OCI-LY7 (cell line): ENCODE results near the gene SNAPC4. TPM values are rescaled to one million over a fixed set of nuclear protein-coding genes. Genes with fewer than 3 reads are reported as not detected.

Experiments used
- BruUV-seq: library from RNA; stranded (reverse); fragments of 400-500 nt; replicated peaks from 2 replicates; lab custom pipeline; 2021; lab: Mats Ljungman, UMichigan
- CTCF ChIA-PET: fragments of 300-600 bp; sonication (Branson Sonifier 250); formaldehyde crosslinking; loops from one replicate; lab custom pipeline; 2022; ENCODE audit warnings: antibody characterized with exemption; ENCODE audit not compliant: unreplicated experiment; lab: Charles Lee
- POLR2A ChIA-PET: fragments of 300-600 bp; sonication (Branson Sonifier 250); formaldehyde crosslinking; loops from one replicate; lab custom pipeline; 2022; ENCODE audit warnings: antibody characterized with exemption; lab: Charles Lee
- DNase-seq: peaks from one replicate; pipeline ENCODE4 v3.0.0-alpha.2; 2015; ENCODE audit warnings: low spot score
- H2AFZ ChIP-seq: fragments of 200-600 bp; sonication (generic), shearing (Covaris generic); 2 replicates; pipeline ENCODE4 v1.6.1; 2014; ENCODE audit warnings: mild to moderate bottlenecking, antibody characterized with exemption, low read length, moderate library complexity
- H3K27ac ChIP-seq: fragments of 200-600 bp; sonication (generic); 2 replicates; pipeline ENCODE4 v1.5.1; 2014; ENCODE audit warnings: mixed run types, low read depth, mild to moderate bottlenecking, moderate library complexity, low read length, inconsistent platforms; ENCODE audit not compliant: poor library complexity, severe bottlenecking
- H3K36me3 ChIP-seq: fragments of 200-600 bp; sonication (generic); 2 replicates; pipeline ENCODE4 v1.6.1; 2014; ENCODE audit warnings: mild to moderate bottlenecking, antibody characterized with exemption, low read length, moderate library complexity, mixed read lengths; ENCODE audit not compliant: insufficient read depth
- H3K4me1 ChIP-seq: fragments of 200-600 bp; sonication (generic); 2 replicates; pipeline ENCODE4 v1.5.1; 2014; ENCODE audit warnings: mild to moderate bottlenecking, low read length; ENCODE audit not compliant: insufficient read depth, poor library complexity, severe bottlenecking
- H3K4me2 ChIP-seq: fragments of 200-600 bp; sonication (generic); 2 replicates; pipeline ENCODE4 v1.6.1; 2014; ENCODE audit warnings: mild to moderate bottlenecking, low read length
- H3K4me3 ChIP-seq: fragments of 200-600 bp; sonication (generic); 2 replicates; pipeline ENCODE4 v1.5.1; 2014; ENCODE audit warnings: mild to moderate bottlenecking, low read depth, low read length; ENCODE audit not compliant: poor library complexity, severe bottlenecking
- H3K79me2 ChIP-seq: fragments of 200-600 bp; sonication (generic); 2 replicates; pipeline ENCODE4 v1.6.1; 2016; ENCODE audit warnings: low read depth, mild to moderate bottlenecking, low read length, moderate library complexity, mixed read lengths; ENCODE audit not compliant: insufficient read depth
- H3K9me2 ChIP-seq: fragments of 200-600 bp; sonication (generic); 2 replicates; pipeline ENCODE4 v1.6.1; 2016; ENCODE audit warnings: mild to moderate bottlenecking, low read length, mixed read lengths; ENCODE audit not compliant: insufficient read depth
- H3K9me3 ChIP-seq: fragments of 200-600 bp; sonication (generic); 2 replicates; pipeline ENCODE4 v1.6.1; 2014; ENCODE audit warnings: mild to moderate bottlenecking, mixed run types, low read length, mixed read lengths
- H4K20me1 ChIP-seq: fragments of 200-600 bp; sonication (generic); 2 replicates; pipeline ENCODE4 v1.6.1; 2014; ENCODE audit warnings: mild to moderate bottlenecking, antibody characterized with exemption, low read length, moderate library complexity, mixed read lengths; ENCODE audit not compliant: insufficient read depth
- CTCF ChIP-seq: fragments of 200-600 bp; sonication (generic); conservative IDR thresholded peaks from 2 replicates; pipeline ENCODE4 v1.5.1; 2014; ENCODE audit warnings: mild to moderate bottlenecking, antibody characterized with exemption, low read length, moderate library complexity, mixed read lengths
- EZH2phosphoT487 ChIP-seq: fragments of 200-600 bp; sonication (generic); IDR thresholded peaks from 2 replicates; pipeline ENCODE4 v1.6.1; 2018; ENCODE audit warnings: low read depth, borderline replicate concordance, mild to moderate bottlenecking, mixed run types, antibody characterized with exemption, low read length, moderate library complexity, mixed read lengths
- intact Hi-C: fragments of 100-400 bp; cut with micrococcal nuclease; formaldehyde crosslinking; loops from one replicate; pipeline ENCODE4 v1.10.0; 2022; ENCODE audit not compliant: unreplicated experiment
- total RNA-seq, 2 experiments: library from RNA; depleted of rRNA in 1 of 2; stranded (reverse); fragments of >200 nt in 1 of 2; shearing (Covaris generic) in 1 of 2; gene quantifications; 2 replicates each; pipeline ENCODE4 v1.2.3, GENCODE V29; 2014 to 2022

The SNAPC4 gene
- total RNA-seq, 2 experiments from 2014 or later, result 13.4 to 16.8 TPM

DNA sequence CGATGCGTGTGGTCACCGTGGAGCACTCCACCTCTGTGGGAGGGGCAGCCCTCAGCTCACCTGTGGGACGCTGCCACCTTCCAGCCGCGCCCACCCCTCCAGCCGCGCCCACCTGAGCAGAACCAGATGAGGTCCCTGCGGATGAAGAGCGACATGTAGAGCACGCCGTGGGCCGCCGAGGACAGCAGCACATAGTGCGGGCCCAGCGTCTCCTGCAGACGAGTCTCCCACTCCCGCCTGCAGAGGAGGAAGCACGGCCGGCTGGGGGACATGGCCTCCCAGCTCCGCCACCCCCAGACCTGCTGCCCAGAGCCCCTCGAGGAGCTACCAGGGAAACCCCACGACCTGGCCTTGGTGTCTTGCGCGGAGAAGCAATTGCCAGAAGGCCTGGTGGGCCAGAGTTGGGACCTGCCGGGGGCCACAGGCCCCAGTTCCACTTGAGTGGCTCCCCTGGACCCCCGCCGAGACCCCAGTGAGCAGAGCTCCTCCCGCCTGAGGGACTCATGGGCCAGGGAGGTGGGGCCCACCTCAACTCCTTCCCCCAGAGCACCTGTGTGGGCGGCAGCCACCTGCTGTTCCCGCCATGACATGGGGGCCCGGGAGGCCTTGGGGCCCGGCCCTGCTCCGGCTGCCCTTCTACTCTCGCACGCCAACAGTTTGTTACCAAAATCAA lies 33.2 kb upstream of the SNAPC4 start:
- Histone ChIP-seq H2AFZ (no peak overlapping the region), H4K20me1 (peaks cover 8% of the 10 kb centered on the region), H3K9me2 (no peaks in the 10 kb centered on the region), H3K9me3 (no peaks in the 10 kb centered on the region), H3K4me2 (no peak overlapping the region), H3K36me3 (peaks cover 46% of the 10 kb centered on the region), H3K79me2 (peaks cover 18% of the 10 kb centered on the region; the same call in 1 of the 2 replicates), H3K27ac (no peak overlapping the region), H3K4me3 (no peak overlapping the region), H3K4me1 (peaks cover 17% of the 10 kb centered on the region)
- intact Hi-C loops, result no loop called here
- CTCF ChIA-PET, result no interaction called here
- no TSS peak for BruUV-seq
- POLR2A ChIA-PET, result no interaction called here
- TF ChIP-seq CTCF (no peak), EZH2phosphoT487 (no peak)
- no peak for DNase-seq

GRCh38 chr9:136432591-136432990 lies 32.6 kb upstream of the SNAPC4 start:
- H2AFZ ChIP-seq, result no peak overlapping the region
- no peak overlapping the region for H3K4me2 ChIP-seq
- H3K4me1 ChIP-seq, result peaks cover 11% of the 10 kb centered on the region
- no TSS peak for BruUV-seq
- no peak overlapping the region for H3K27ac ChIP-seq
- intact Hi-C loops, result no loop called here
- H3K9me2 ChIP-seq, result no peaks in the 10 kb centered on the region
- no peaks in the 10 kb centered on the region for H3K9me3 ChIP-seq
- DNase-seq, result no peak
- H3K4me3 ChIP-seq, result no peak overlapping the region
- no peak for TF ChIP-seq EZH2phosphoT487
- no peak for TF ChIP-seq CTCF
- ChIA-PET CTCF (no interaction called here), POLR2A (no interaction called here)
- H3K79me2 ChIP-seq, result peaks cover 12% of the 10 kb centered on the region; the same call in 1 of the 2 replicates
- H4K20me1 ChIP-seq, result peaks cover 7% of the 10 kb centered on the region
- peaks cover 51% of the 10 kb centered on the region for H3K36me3 ChIP-seq

GRCh38 chr9:136431782-136432350 lies 31.9 kb upstream of the SNAPC4 start:
- TF ChIP-seq CTCF, result no peak
- no peak for TF ChIP-seq EZH2phosphoT487
- Histone ChIP-seq H3K27ac (no peak overlapping the region), H3K36me3 (peaks cover 52% of the 10 kb centered on the region), H3K79me2 (peaks cover 4% of the 10 kb centered on the region; the same call in 1 of the 2 replicates), H2AFZ (no peak overlapping the region), H4K20me1 (peaks cover under 1% of the 10 kb centered on the region; the same call in 1 of the 2 replicates), H3K9me2 (no peaks in the 10 kb centered on the region), H3K9me3 (no peaks in the 10 kb centered on the region), H3K4me2 (no peak overlapping the region), H3K4me1 (peaks cover 4% of the 10 kb centered on the region), H3K4me3 (no peak overlapping the region)
- DNase-seq, result no peak
- intact Hi-C loops, result no loop called here
- BruUV-seq, result no TSS peak
- CTCF ChIA-PET, result no interaction called here
- POLR2A ChIA-PET, result no interaction called here
